Left renal cortex interstitium (tissue), 4 donors: Measurements from ENCODE around the gene SPEM1. TPM values are rescaled to one million over a fixed set of nuclear protein-coding genes. Genes with fewer than 3 reads are reported as not detected.
A peak's percentile ranks its signal among the peaks of the same experiment; 100 is the strongest.

Experiments
- DNase-seq, 4 donors: peaks; one replicate each; pipeline ENCODE4 v3.0.0-alpha.2; 2013; ENCODE audit warnings: low read depth in 4 of 4, low spot score in 2 of 4, missing footprints in 1 of 4
- polyA plus RNA-seq, 4 donors: library from polyadenylated mRNA; unstranded; fragments of 120-200 nt; gene quantifications; one replicate each; pipeline ENCODE4 v1.2.1, GENCODE V29; 2013; ENCODE audit not compliant: insufficient read length in 4 of 4

Gene SPEM1
- polyA plus RNA-seq, 4 donors, result not detected

GRCh38 chr17:7439462-7440112, 19.5 kb downstream of the SPEM1 start, which contains the start of gene FGF11:
Gene FGF11, plus strand, starts transcription at chr17:7439512. Its CDS starts 109 bp downstream, at chr17:7439621.
- DNase-seq, result no peak

DNA sequence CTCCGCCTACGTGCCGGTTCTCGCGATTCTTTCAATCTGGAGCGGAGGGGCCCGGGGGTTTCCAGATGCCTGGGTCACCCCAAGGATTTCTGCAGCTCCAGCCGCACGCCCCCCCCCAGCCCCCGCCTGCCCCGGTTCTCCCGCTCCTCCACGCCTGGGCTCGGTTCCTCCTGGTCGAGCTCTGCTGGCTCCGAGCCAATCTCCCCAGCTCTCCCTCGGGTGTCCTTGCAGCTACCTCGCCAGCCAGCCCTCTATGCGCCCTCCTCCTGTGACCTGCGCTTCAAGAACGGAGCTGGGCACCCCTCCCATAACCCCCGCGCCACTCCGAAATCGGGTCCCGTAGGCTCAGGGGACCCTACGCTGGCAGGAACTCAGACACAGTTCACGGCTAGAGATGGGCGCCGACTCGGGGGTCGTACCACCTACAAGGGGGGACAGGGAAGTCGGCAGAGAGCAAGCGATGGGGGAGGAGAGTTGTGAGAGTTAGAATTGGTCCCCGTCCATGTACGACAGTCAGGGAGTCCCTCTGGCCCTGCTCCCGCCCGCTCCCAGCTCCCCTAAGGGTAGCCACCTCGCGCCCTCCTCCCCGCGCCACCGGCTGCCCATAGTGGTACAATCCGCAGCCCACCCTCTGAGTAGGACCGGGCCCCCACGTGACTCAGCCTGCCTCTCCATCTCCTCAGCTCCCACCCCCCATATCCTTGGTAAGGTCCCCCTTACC, 20.1 kb downstream of the SPEM1 start:
- peak in 2 of 4 donors; percentile 47 to 51 for DNase-seq

DNA sequence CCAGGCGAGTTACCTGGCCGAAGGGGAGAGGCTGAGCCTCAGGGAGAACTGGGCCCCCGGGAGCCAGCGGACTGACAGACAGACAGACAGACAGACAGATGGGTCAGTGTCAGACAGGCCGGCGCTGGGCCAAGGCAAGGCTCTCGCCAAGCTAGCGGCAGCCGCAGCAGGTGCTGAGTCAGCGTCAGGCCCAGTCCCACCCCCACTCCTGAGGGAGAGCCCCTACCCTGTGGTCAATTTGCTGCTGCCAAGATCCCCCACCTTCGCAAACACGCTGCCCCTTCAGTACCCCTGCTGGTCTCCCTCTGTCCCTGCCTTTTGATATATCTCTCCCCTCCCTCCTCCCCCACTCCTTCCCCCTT, 20.7 kb downstream of the SPEM1 start:
- DNase-seq, result peak in 1 of 4 donors; percentile 21

- DNase-seq, result no peak
Measured at GRCh38 chr17:7441266-7441665, 21.1 kb downstream of the SPEM1 start.

GRCh38 chr17:7442142-7442541, 22.0 kb downstream of the SPEM1 start:
- no peak for DNase-seq

DNA sequence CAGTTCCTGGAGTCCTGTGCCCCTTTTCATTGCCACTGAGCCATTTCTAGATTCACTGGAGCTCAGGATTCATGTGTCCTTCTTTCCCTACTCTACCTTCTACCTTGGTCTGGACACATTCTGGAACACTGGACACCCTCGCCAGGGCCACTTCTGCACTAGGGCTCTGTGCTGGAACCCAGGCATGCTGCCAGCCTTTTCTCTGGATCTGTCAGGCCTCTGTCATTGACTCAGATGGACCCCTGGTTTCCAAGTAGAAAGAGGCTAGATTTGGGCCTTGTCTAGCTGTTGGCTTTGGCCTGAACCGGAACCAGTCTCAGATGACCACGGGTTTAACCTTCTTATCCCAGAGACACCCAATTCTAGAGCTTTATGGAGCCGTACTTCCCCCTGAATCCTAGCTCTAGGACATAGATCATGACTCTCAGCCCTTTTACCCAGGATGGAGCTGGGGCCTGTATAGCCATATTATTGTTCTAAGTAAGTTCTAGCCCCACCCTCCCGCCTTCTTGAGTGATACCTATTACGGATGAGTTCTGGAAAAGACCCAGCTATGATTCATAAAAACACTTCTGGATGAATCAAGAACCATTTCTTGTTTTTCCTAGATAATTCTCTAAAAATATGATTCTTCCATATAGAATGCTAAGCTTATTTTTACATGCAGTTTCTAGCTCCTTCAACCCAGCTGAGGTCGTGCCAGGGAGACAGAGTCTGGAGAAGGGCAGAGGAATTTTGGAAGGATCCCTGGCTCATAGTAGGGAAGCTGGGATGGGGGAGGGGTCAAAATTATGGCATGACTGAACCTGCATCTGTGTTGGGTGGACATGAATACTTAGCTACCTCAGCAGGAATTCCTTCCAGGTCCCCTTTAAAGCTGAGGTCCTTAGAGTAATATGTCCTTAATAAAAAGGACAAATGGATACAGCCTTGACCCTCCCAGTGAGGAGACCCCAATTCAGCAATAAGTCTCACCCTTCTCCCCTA, 23.7 kb downstream of the SPEM1 start:
- no peak for DNase-seq

- no peak for DNase-seq
Measured at GRCh38 chr17:7444682-7445618, 24.8 kb downstream of the SPEM1 start, which contains the start of gene CHRNB1. Gene CHRNB1, plus strand, starts transcription at chr17:7445061. Its CDS starts 67 bp downstream, at chr17:7445128.

DNA sequence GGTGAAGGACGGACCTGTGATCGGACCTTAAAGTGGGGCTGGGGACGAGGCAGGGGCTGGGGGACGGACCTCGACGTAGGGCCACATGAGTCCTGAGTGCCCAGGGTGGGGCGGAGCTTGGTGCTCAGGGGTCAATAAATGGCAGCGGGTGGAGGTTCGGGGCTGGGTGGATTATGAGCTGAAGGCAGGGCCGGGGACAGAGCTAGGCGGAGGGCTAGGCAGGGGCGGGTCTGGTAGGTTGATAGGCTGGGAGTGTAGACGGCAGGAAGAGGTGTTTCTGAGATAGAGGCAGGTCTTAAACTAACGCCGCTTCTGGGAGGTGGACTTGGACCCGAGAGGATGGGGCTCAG, 25.5 kb downstream of the SPEM1 start:
- no peak for DNase-seq

GRCh38 chr17:7448461-7448860, 28.3 kb downstream of the SPEM1 start:
- no peak for DNase-seq

DNA sequence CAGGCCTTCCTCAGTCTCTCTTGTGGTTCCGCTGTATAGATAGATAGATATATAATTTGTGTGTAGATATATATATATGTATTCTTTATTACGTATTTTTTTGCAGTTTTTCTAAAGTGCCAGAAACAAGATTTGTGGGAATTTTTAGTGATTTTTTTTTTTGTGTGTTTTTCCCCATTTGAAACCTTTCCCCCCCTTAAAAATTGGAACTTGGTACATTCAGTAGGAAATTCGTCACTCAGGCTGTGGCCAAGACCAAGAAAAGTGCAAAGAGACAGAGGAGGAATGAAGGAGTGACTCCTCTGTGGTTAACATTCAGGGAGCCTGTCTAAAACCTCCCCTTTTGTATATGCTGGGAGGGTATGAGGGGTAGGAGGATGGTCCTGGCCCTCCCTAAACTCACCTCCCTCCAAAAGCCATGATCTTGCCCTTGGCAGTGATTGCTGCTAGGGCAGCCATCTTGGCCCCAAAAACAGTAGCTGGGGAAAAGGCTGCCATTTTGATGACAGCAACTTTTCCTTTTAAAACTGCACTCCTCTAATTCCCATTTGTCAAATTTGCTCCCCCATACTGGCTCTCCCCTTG, 39.9 kb downstream of the SPEM1 start:
- no peak for DNase-seq

GRCh38 chr17:7460850-7461660, 40.9 kb downstream of the SPEM1 start:
- no peak for DNase-seq

- no peak for DNase-seq
Measured at GRCh38 chr17:7462474-7463371, 42.6 kb downstream of the SPEM1 start.

DNA sequence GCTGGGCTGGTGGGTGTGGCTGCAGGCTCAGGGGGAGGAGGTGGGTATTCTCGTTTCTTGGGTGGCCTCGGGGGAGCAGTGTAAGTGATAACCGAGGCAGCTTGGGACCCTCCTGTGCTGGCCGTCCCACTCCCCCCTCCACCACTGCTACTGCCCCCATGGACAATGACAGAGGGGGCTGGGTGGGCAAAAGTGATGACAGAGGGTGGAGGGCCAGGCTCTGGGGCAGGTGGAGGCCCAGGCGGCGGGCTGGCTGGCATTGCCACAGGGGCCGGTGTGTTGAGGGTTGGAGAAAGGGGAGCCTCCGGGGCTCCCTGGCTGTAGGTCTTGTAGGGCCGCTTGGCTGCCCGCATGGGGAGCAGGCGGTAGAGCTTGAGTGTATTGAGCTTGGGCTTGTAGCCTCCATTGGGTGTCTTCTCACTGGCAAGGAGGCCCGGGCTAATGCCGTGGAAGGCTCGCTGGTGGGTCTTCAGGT, 43.3 kb downstream of the SPEM1 start:
- DNase-seq, result no peak

- DNase-seq, result no peak
Measured at GRCh38 chr17:7464081-7464480, 44.0 kb downstream of the SPEM1 start.

- no peak for DNase-seq
Measured at GRCh38 chr17:7465597-7466275, 45.6 kb downstream of the SPEM1 start.

- no peak for DNase-seq
Measured at GRCh38 chr17:7466318-7466638, 46.2 kb downstream of the SPEM1 start.

DNA sequence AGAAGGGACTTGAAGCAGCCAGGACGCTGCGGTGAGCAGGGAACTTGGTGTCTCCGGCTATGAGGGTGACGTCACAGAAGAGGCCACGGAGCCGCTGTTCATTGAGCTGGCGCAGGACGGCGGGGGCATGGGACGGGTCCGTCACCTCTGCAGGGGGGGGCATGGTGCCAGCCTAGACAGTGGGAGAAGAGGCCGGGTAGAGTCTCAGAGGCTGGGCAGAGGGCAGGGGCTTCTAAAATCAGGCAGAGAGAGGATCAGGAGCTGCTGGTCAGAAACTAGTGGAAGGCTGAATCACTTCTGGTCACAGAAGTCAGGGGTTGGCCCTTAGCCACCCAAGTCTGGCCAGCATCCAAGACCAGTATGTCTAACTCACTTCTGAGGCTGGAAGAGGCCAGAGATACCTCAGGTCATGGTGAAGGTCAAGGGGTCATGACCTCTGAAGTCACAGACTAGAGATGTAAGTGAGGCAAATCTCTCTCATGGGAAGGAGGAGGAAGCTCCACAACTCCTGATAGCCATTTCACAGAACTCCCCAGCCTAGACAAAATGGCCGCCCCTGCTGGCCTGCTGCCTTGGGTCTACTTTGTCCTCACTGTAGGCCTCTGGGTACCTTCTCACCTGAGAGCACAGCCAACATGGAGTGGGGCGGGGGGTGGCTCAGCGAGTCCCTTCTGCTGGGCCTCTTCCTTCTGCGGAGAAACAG, 46.7 kb downstream of the SPEM1 start:
- DNase-seq, result no peak
